K562 (cell line): ENCODE results near the gene COP1. TPM values are rescaled to one million over a fixed set of nuclear protein-coding genes. Genes with fewer than 3 reads are reported as not detected.

Experiments
- ATAC-seq: fragments of 200-7000 bp; cut with Tn5 transposase; 3 replicates; pipeline ENCODE4 v1.9.1; 2020; ENCODE audit warnings: moderate library complexity
- BruUV-seq: library from RNA; stranded (reverse); fragments of 400-500 nt; replicated peaks from 2 replicates; lab custom pipeline; 2021; lab: Mats Ljungman, UMichigan
- CTCF ChIA-PET: fragments of 300-600 bp; formaldehyde crosslinking; extraction: SDS; loops from one replicate; lab custom pipeline; 2021; ENCODE audit warnings: low intra/inter-chr PET ratio; lab: Yijun Ruan, JAX
- POLR2A ChIA-PET: fragments of 300-600, 350-650 bp; sonication (Branson Sonifier 250); formaldehyde crosslinking; extraction: SDS; loops from one replicate; lab custom pipeline; 2021; ENCODE audit warnings: antibody characterized with exemption, inconsistent platforms; lab: Yijun Ruan, JAX
- DNase-seq, 4 experiments: peaks; one replicate each; pipeline versions ENCODE4 v3.0.0 to v3.0.0-alpha.2; 2011 to 2018; ENCODE audit warnings: low spot score in 3 of 4, mixed read lengths in 3 of 4; ENCODE audit errors: extremely low read depth in 1 of 4
- FAIRE-seq: peaks from 2 replicates; lab custom pipeline; 2011; peaks lifted over from hg19 to GRCh38; lab: Jason Lieb, UNC
- H2AFZ ChIP-seq: 2 replicates; pipeline ENCODE4 v1.6.0; 2011; ENCODE audit warnings: low read depth, low read length, control low read depth, inconsistent platforms
- H3K27ac ChIP-seq: fragments of 200-600 bp; 3 replicates; pipeline ENCODE4 v1.8.0; 2011; ENCODE audit warnings: low read depth, mild to moderate bottlenecking, control low read depth, inconsistent platforms, low read length, moderate library complexity, mixed read lengths; ENCODE audit errors: extremely low read depth
- H3K27me3 ChIP-seq, 2 experiments: fragments of 300-600 bp in 1 of 2; 2 replicates in 1 of 2; 3 replicates in 1 of 2; pipeline versions ENCODE4 v1.6.0 to v1.8.0; 2011; ENCODE audit warnings: inconsistent platforms in 2 of 2, low read length in 2 of 2, mild to moderate bottlenecking in 1 of 2, mixed read lengths in 1 of 2, moderate library complexity in 1 of 2; ENCODE audit not compliant: control insufficient read depth in 2 of 2, insufficient read depth in 2 of 2
- H3K36me3 ChIP-seq: fragments of 300-600 bp; 3 replicates; pipeline ENCODE4 v1.8.0; 2011; ENCODE audit warnings: mild to moderate bottlenecking, low read length, inconsistent platforms; ENCODE audit not compliant: control insufficient read depth, insufficient read depth
- H3K4me1 ChIP-seq, 2 experiments: fragments of 200-600 bp in 1 of 2; replicated peaks in 1 of 2; 2 replicates in 1 of 2; 3 replicates in 1 of 2; pipeline versions ENCODE4 v1.5.1 to v1.8.0; 2011; ENCODE audit warnings: inconsistent platforms in 2 of 2, low read length in 2 of 2, mild to moderate bottlenecking in 1 of 2, mixed read lengths in 1 of 2, moderate library complexity in 1 of 2; ENCODE audit not compliant: control insufficient read depth in 2 of 2, insufficient read depth in 2 of 2
- H3K4me2 ChIP-seq: 2 replicates; pipeline ENCODE4 v1.6.1; 2011; ENCODE audit warnings: low read length, control low read depth, inconsistent platforms, mixed read lengths; ENCODE audit not compliant: insufficient read depth
- H3K4me3 ChIP-seq: fragments of 200-600 bp; sonication (generic), shearing (Covaris generic); 2 replicates; pipeline ENCODE4 v1.5.1; 2016; ENCODE audit warnings: control low read depth, inconsistent platforms
- H3K79me2 ChIP-seq: fragments of 200-600 bp; 3 replicates; pipeline ENCODE4 v1.8.0; 2011; ENCODE audit warnings: low read length, inconsistent platforms; ENCODE audit not compliant: control insufficient read depth, insufficient read depth
- H3K9ac ChIP-seq, 2 experiments: 2 replicates each; pipeline versions ENCODE4 v1.6.0 to v1.6.1; 2011; ENCODE audit warnings: low read depth in 2 of 2, low read length in 2 of 2, control low read depth in 1 of 2, inconsistent platforms in 1 of 2, mild to moderate bottlenecking in 1 of 2, mixed read lengths in 1 of 2; ENCODE audit not compliant: insufficient read depth in 1 of 2
- H3K9me1 ChIP-seq: one replicate; pipeline ENCODE4 v1.6.0; 2011; ENCODE audit warnings: inconsistent platforms, mild to moderate bottlenecking, low read length, moderate library complexity; ENCODE audit not compliant: control insufficient read depth, insufficient read depth
- H3K9me3 ChIP-seq: replicated peaks from 2 replicates; pipeline ENCODE4 v1.5.1; 2011; ENCODE audit warnings: low read depth, low read length, inconsistent platforms; ENCODE audit not compliant: control insufficient read depth, insufficient read depth
- H4K20me1 ChIP-seq: replicated peaks from 2 replicates; pipeline ENCODE4 v1.6.1; 2011; ENCODE audit warnings: low read length, inconsistent platforms, mixed read lengths; ENCODE audit not compliant: control insufficient read depth, insufficient read depth
- CEBPB ChIP-seq: fragments of 450-650 bp; IDR thresholded peaks from 2 replicates; pipeline ENCODE4 v1.6.1; 2016; ENCODE audit warnings: missing genetic modification characterization, missing compliant biosample characterization
- CHD7 ChIP-seq: fragments of 200-600 bp; sonication (generic); IDR thresholded peaks from one replicate; pipeline ENCODE4 v1.6.1; 2012; ENCODE audit warnings: mild to moderate bottlenecking, low read depth, low read length, inconsistent platforms
- MCM2 ChIP-seq: fragments of 450-650 bp; IDR thresholded peaks from 2 replicates; pipeline ENCODE4 v1.6.1; 2017; ENCODE audit warnings: low read depth, mild to moderate bottlenecking
- NFIX ChIP-seq: fragments of 250-450 bp; sonication (Bioruptor Pico); IDR thresholded peaks from 2 replicates; pipeline ENCODE4 v1.4.0; 2020; ENCODE audit warnings: low read depth, mild to moderate bottlenecking, moderate library complexity
- NR2C1 ChIP-seq, 2 experiments: fragments of 450-650 bp; IDR thresholded peaks; 2 replicates each; pipeline ENCODE4 v1.6.1; 2017; ENCODE audit warnings: mild to moderate bottlenecking in 2 of 2, antibody characterized with exemption in 1 of 2, inconsistent platforms in 1 of 2, missing compliant biosample characterization in 1 of 2, missing genetic modification characterization in 1 of 2
- SAFB ChIP-seq: fragments of 200-400 bp; formaldehyde crosslinking; IDR thresholded peaks from 2 replicates; pipeline ENCODE4 v1.6.1; 2017; ENCODE audit warnings: low read depth, low read length, borderline replicate concordance
- SNAPC5 ChIP-seq: fragments of 250-450 bp; sonication (Bioruptor Pico); IDR thresholded peaks from 2 replicates; pipeline ENCODE4 v1.8.0; 2021; ENCODE audit warnings: moderate library complexity, mild to moderate bottlenecking, inconsistent platforms
- U2AF2 ChIP-seq: fragments of 200-400 bp; formaldehyde crosslinking; optimal IDR thresholded peaks from 2 replicates; pipeline ENCODE3; 2017; ENCODE audit warnings: low read depth, mild to moderate bottlenecking, low read length
- WGBS: fragments of 100-300 bp; shearing (Covaris generic); methylation state at CpG from one replicate; pipeline ENCODE4 v1.1.6; 2016; ENCODE audit warnings: low coverage, mixed read lengths; ENCODE audit not compliant: insufficient coverage; ENCODE audit errors: missing lambda C conversion rate; 5-methylcytosine and 5-hydroxymethylcytosine counted together
- in situ Hi-C: fragments of 300-500 bp; cut with MboI; formaldehyde crosslinking; loops from 4 replicates; pipeline ENCODE4 v1.15.0; 2018; ENCODE audit warnings: inconsistent platforms, mixed read lengths
- intact Hi-C: fragments of 100-400 bp; cut with micrococcal nuclease; formaldehyde crosslinking; loops from 2 replicates; pipeline ENCODE4 v1.14.2; 2022
- polyA plus RNA-seq, 8 experiments: library from polyadenylated mRNA; depleted of rRNA in 4 of 8; stranded (reverse) in 5 of 8; unstranded in 3 of 8; fragments of >200 nt; fragmentation: Nextera tagmentation in 2 of 8; fragmentation: Illumina TruSeq in 1 of 8; extraction: Ambion mirVana in 2 of 8; extraction: Trizol in 1 of 8; gene quantifications; 2 replicates each; pipeline versions ENCODE4 v1.2.1 to v1.2.3, GENCODE V29; 2011 to 2014; ENCODE audit warnings: inconsistent platforms in 1 of 8, missing spikeins in 1 of 8
- total RNA-seq, 7 experiments: library from RNA; depleted of rRNA in 6 of 7; stranded (reverse); fragments of >200 nt in 6 of 7; fragmentation: Illumina TruSeq in 2 of 7; extraction: Trizol in 2 of 7; gene quantifications; 2 replicates each; pipeline versions ENCODE4 v1.2.1 to v1.2.3, GENCODE V29; 2011 to 2021; ENCODE audit warnings: low replicate concordance in 1 of 7

The COP1 gene
- total and polyA plus RNA-seq, 9 of the 15 experiments (the other 6 are each of a cell fraction or from before 2014, with no cell fraction given), result 25.8 to 77.7 (median 58.6) TPM

- TF ChIP-seq U2AF2 (no peak), SAFB (no peak), SNAPC5 (CRISPR knock-in tag) (no peak), NFIX (CRISPR knock-in tag) (no peak), NR2C1 (IDR thresholded peaks at IDR 0.05) (no peak), NR2C1 (tag; IDR thresholded peaks at IDR 0.05) (no peak), MCM2 (no peak)
Measured at GRCh38 chr1:175968486-175969172, 238.5 kb downstream of the COP1 start (continued).

GRCh38 chr1:175963740-175964139 lies 243.3 kb downstream of the COP1 start:
- H3K27ac ChIP-seq, result no peak overlapping the region
- DNase-seq (no peak), FAIRE-seq (no peak), ATAC-seq (no peak)
- H2AFZ ChIP-seq, result no peak overlapping the region
- H3K9me1 ChIP-seq, result no peaks in the 10 kb centered on the region
- peaks cover 3% of the 10 kb centered on the region; the same call in 1 of the 3 replicates for H3K36me3 ChIP-seq
- H3K4me2 ChIP-seq, result no peak overlapping the region
- no peaks in the 10 kb centered on the region for H3K27me3 ChIP-seq
- in situ Hi-C loops (no loop called here), intact Hi-C loops (no loop called here)
- H3K4me1 ChIP-seq, result no peaks in the 10 kb centered on the region
- no peaks in the 10 kb centered on the region for H4K20me1 ChIP-seq
- no peaks in the 10 kb centered on the region for H3K9me3 ChIP-seq
- H3K9ac ChIP-seq, result no peak overlapping the region
- H3K79me2 ChIP-seq, result no peaks in the 10 kb centered on the region
- H3K4me3 ChIP-seq, result no peak overlapping the region
- POLR2A ChIA-PET, result interaction anchor here (0.8 kb wide), 1 partner anchor 87 kb away, joined by 3 read pairs; no protein-coding TSS in a partner anchor
- 86% methylated on average over 2 of the region's 2 CpGs for WGBS
- no TSS peak for BruUV-seq
- CTCF ChIA-PET, result no interaction called here
- TF ChIP-seq CEBPB (tag) (peak; percentile 64; the same call in 1 of the 2 replicates), CHD7 (no peak)
